Right lobe of liver (tissue), 6 donors: Measurements from ENCODE around the gene HNRNPA2B1. TPM values are rescaled to one million over a fixed set of nuclear protein-coding genes. Genes with fewer than 3 reads are reported as not detected.

Experiments used
- ATAC-seq, 4 donors: fragments of 200-7000 bp; cut with Tn5 transposase; one replicate each; pipeline ENCODE4 v1.9.1; 2020; ENCODE audit warnings: mild to moderate bottlenecking in 4 of 4, moderate library complexity in 4 of 4
- DNase-seq, 3 donors: peaks; one replicate each; pipeline ENCODE4 v3.0.0-alpha.2; 2020
- H3K27ac ChIP-seq, 3 donors: fragments of 200-600 bp; one replicate each; pipeline ENCODE4 v1.8.0; 2022
- H3K27me3 ChIP-seq, 2 donors: fragments of 200-600 bp; one replicate each; pipeline ENCODE4 v1.8.0; 2022
- H3K36me3 ChIP-seq, 4 donors: fragments of 200-600 bp; sonication (generic) in 1 of 4; one replicate each; pipeline versions ENCODE4 v1.5.1 to v1.8.0; 2017 to 2022; ENCODE audit warnings: control low read depth in 1 of 4
- H3K4me1 ChIP-seq, 4 donors: fragments of 200-600 bp; sonication (generic) in 1 of 4; one replicate each; pipeline versions ENCODE4 v1.5.1 to v1.8.0; 2017 to 2022; ENCODE audit warnings: control low read depth in 1 of 4
- H3K4me3 ChIP-seq, 3 donors: fragments of 200-600 bp; one replicate each; pipeline ENCODE4 v1.8.0; 2022
- H3K9me3 ChIP-seq, 4 donors: fragments of 200-600 bp; sonication (generic) in 1 of 4; one replicate each; pipeline versions ENCODE4 v1.5.1 to v1.8.0; 2017 to 2022; ENCODE audit warnings: control low read depth in 1 of 4
- POLR2A ChIP-seq: fragments of 450-650 bp; IDR thresholded peaks from one replicate; pipeline ENCODE4 v1.6.1; 2017; ENCODE audit warnings: antibody characterized with exemption, mild to moderate bottlenecking
- WGBS: methylation state at CpG from one replicate; pipeline ENCODE4 v1.1.6; 2018; ENCODE audit warnings: low coverage, low lambda C conversion rate; ENCODE audit not compliant: insufficient coverage; ENCODE audit errors: missing lambda C conversion rate; 5-methylcytosine and 5-hydroxymethylcytosine counted together
- intact Hi-C, 2 donors: fragments of 100-400 bp; cut with DNase I; formaldehyde crosslinking; loops; one replicate each; pipeline versions ENCODE4 v1.11.2 to v1.14.1; 2022
- total RNA-seq, 6 experiments: library from RNA; depleted of rRNA in 2 of 6; stranded (reverse); fragments of >200 nt in 2 of 6; fragmentation: NEBNext Ultra II Directional in 3 of 6; extraction: Animal tissue kit (Norgen Biotek cat#: 25700) in 3 of 6; gene quantifications; one replicate each; pipeline versions ENCODE4 v1.1.0 to v1.2.4, GENCODE V29; 2016 to 2023
- TF ChIP-seq, protein P1 (sequence below), 4 donors: fragments of 200-600 bp in 3 of 4; fragments of 450-650 bp in 1 of 4; IDR thresholded peaks; one replicate each; pipeline versions ENCODE4 v1.5.1 to v1.8.0; 2016 to 2022; ENCODE audit warnings: antibody characterized with exemption in 4 of 4, mild to moderate bottlenecking in 2 of 4
- donor health status: DM: no; HTN: yes; CAD: no.
- donor health status: DM: no; HTN: no; CAD: no.
- donor health status: DM: no; HTN: no; CAD: no.
- donor health status: DM: no; HTN: yes; CAD: no.
- donor health status: DM: no; HTN: yes; CAD: no.

HNRNPA2B1 gene
- total RNA-seq, 6 experiments from 2014 or later = 93.5 to 252 (median 165) TPM

DNA sequence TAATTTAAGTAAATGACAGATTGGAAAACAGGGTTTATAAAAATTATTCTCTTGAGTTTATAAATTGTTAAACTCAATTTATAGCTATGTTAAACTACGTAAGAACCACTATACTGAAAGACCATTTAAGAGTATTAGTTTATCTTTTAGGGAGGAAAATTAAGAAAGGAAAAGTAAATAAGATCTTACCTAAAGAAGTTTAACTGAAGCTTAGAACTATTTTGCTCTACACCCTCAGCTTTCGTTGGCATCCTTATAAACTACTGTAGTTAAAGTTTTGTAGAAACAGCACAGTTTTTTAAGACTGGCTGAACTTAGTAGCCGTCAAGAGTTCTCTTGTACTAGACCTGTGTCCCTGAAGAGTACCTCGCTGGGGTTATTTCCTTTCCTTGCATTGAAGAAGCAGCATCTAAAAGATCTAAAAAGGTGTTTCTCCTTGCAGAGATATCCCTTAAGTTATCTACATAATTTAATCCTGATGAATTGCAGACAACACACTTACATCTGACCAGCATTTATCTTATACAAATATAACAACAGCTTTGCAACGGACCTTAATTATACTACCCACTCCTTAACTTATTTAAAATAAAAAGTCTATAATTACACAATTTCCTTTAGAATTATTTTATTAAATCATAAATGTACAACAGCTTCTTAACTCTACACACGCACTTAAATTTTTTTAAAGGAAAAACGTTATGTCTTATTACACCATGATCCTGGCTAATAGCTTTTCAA, 9.1 kb downstream of the HNRNPA2B1 start:
- Histone ChIP-seq H3K4me3 (no peak overlapping the region), H3K9me3 (no peaks in the 10 kb centered on the region), H3K36me3 (peaks cover 30 to 87% (median 53%) of the 10 kb centered on the region in 4 donors), H3K4me1 (peaks cover 0 to 57% (median 18%) of the 10 kb centered on the region in 4 donors), H3K27me3 (no peaks in the 10 kb centered on the region), H3K27ac (no peak overlapping the region)
- intact Hi-C loops = no loop called here
- WGBS = 73% methylated on average over 7 of the region's 7 CpGs
- no peak for DNase-seq
- TF ChIP-seq, protein P1, sequence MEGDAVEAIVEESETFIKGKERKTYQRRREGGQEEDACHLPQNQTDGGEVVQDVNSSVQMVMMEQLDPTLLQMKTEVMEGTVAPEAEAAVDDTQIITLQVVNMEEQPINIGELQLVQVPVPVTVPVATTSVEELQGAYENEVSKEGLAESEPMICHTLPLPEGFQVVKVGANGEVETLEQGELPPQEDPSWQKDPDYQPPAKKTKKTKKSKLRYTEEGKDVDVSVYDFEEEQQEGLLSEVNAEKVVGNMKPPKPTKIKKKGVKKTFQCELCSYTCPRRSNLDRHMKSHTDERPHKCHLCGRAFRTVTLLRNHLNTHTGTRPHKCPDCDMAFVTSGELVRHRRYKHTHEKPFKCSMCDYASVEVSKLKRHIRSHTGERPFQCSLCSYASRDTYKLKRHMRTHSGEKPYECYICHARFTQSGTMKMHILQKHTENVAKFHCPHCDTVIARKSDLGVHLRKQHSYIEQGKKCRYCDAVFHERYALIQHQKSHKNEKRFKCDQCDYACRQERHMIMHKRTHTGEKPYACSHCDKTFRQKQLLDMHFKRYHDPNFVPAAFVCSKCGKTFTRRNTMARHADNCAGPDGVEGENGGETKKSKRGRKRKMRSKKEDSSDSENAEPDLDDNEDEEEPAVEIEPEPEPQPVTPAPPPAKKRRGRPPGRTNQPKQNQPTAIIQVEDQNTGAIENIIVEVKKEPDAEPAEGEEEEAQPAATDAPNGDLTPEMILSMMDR (IDR thresholded peaks at IDR 0.05) = no peak
- no peak for TF ChIP-seq POLR2A
- ATAC-seq = no peak

DNA sequence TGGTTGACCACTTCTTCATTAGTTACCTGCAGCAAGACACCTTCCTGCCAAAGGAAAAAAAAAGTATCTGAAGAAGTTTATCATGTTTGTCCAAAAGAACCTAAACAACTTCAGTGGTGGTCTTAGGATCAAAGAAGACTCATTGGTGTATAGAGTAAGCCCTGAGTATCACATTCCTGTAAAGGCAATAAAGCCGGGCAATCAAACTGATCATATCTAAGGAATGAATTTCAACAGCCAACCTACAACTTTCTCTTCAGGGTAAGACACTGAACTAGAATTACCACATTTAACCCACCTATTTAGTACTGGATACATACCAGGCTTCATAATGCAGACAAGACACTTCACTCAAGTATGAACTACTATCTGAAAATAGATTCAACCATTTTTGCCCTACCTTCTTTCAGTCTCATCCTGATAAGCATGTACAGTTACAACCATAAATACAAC, 10.1 kb downstream of the HNRNPA2B1 start:
- TF ChIP-seq, protein P1 (IDR thresholded peaks at IDR 0.05) = no peak
- TF ChIP-seq POLR2A = no peak
- Histone ChIP-seq H3K9me3 (no peaks in the 10 kb centered on the region), H3K27ac (no peak overlapping the region), H3K36me3 (peaks cover 25 to 78% (median 48%) of the 10 kb centered on the region in 4 donors), H3K4me3 (no peak overlapping the region), H3K27me3 (no peaks in the 10 kb centered on the region), H3K4me1 (peaks cover 0 to 47% (median 13%) of the 10 kb centered on the region in 4 donors)
- no peak for ATAC-seq
- 83% methylated on average over 1 of the region's 1 CpG for WGBS
- DNase-seq = no peak
- intact Hi-C loops = no loop called here

DNA sequence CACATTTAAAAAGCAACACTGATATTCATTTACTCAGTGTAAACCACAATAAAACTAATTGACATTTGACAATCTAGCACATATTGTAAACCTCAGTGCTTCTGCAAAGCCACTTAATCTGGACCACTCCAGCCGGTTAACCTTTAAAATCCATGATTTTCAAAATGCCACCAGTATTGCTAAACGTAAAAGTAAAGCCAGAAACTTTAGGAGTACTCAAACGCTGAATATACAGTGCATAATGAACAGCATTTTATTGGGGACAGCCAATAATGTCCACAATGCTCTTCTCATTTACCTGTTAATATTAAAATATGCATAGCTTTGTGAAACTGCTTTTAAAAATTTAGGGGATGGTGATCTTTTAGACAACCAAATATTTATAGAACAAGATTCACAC, 10.8 kb downstream of the HNRNPA2B1 start:
- WGBS = 93% methylated on average over 3 of the region's 3 CpGs
- ATAC-seq (no peak), DNase-seq (no peak)
- Histone ChIP-seq H3K9me3 (no peaks in the 10 kb centered on the region), H3K27ac (no peak overlapping the region), H3K36me3 (peaks cover 25 to 70% (median 45%) of the 10 kb centered on the region in 4 donors), H3K4me3 (no peak overlapping the region), H3K27me3 (no peaks in the 10 kb centered on the region), H3K4me1 (peaks cover 0 to 46% (median 11%) of the 10 kb centered on the region in 4 donors)
- peak; percentile 11 for TF ChIP-seq POLR2A
- TF ChIP-seq, protein P1 (IDR thresholded peaks at IDR 0.05) = no peak
- intact Hi-C loops = no loop called here

DNA sequence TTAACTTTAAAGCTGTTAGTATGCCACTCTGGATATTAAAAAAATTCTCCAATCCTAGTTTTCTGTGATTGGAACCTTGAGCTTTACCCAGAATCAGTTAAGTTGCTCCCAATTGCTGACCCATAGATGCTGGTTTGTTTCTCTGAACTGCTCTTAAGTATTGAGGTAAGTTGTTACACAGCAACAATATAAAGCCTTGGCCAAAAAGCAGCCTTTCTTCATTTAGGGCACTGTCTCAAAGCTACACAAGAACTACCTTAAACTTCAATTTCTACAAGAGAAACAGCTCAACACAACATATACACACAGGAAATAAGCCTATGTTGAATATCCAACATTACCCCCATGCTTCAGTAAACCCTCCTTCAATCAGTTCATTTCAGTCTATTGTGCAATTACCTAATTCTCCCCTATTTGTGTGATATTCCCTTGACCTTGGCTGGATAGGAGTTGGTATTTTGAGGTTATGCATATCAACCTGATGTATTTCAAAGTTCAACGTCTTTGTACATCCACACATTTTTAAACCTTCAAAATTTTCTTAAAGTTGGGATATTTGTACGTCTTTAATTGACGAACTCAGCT, 11.5 kb downstream of the HNRNPA2B1 start:
- Histone ChIP-seq H3K9me3 (no peaks in the 10 kb centered on the region), H3K4me3 (no peak overlapping the region), H3K27ac (no peak overlapping the region), H3K27me3 (no peaks in the 10 kb centered on the region), H3K36me3 (peaks cover 25 to 64% (median 41%) of the 10 kb centered on the region in 4 donors), H3K4me1 (peaks cover 0 to 44% (median 11%) of the 10 kb centered on the region in 4 donors)
- intact Hi-C loops = no loop called here
- ATAC-seq (no peak), DNase-seq (no peak)
- WGBS = 84% methylated on average over 3 of the region's 3 CpGs
- no peak for TF ChIP-seq POLR2A
- TF ChIP-seq, protein P1 (IDR thresholded peaks at IDR 0.05) = no peak
